ENCODE results near the gene ADAMTSL1. TPM values are rescaled to one million over a fixed set of nuclear protein-coding genes. Genes with fewer than 3 reads are reported as not detected.
A peak's percentile ranks its signal among the peaks of the same experiment; 100 is the strongest.

Gene ADAMTSL1
- total and polyA plus RNA-seq, 9 donors = 1.2 to 20.0 (median 6.1) TPM

DNA sequence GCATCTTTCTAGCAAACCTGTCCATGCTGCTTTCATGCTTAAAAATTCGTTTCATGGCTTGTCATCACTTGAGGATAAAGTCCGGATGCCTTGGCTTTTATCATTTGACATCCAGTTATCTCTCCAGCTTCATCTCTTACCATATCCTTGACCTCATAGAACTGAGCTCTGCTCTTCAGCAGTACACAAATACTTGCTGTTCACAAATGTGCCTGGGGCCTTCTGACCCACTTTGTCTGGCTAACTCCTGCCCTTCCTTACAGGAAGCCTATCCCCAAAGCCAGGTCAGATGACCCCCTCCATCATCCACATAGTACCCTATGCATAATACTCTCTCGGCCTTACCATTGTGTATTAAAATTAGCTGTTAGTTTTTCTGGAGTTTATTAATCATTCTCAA, 310.0 kb downstream of the ADAMTSL1 start:
- Histone ChIP-seq H3K4me3 (no peak overlapping the region), H3K27ac (no peak overlapping the region), H3K27me3 (no peaks in the 10 kb centered on the region), H3K9me3 (no peaks in the 10 kb centered on the region), H3K4me1 (ENCODE audit: insufficient read depth) (peaks cover 10% of the 10 kb centered on the region), H3K36me3 (no peaks in the 10 kb centered on the region)
- intact Hi-C loops (cut with DNase I) = no loop called here
- TF ChIP-seq EP300 (IDR thresholded peaks at IDR 0.05) = no peak
- TF ChIP-seq, protein P1, sequence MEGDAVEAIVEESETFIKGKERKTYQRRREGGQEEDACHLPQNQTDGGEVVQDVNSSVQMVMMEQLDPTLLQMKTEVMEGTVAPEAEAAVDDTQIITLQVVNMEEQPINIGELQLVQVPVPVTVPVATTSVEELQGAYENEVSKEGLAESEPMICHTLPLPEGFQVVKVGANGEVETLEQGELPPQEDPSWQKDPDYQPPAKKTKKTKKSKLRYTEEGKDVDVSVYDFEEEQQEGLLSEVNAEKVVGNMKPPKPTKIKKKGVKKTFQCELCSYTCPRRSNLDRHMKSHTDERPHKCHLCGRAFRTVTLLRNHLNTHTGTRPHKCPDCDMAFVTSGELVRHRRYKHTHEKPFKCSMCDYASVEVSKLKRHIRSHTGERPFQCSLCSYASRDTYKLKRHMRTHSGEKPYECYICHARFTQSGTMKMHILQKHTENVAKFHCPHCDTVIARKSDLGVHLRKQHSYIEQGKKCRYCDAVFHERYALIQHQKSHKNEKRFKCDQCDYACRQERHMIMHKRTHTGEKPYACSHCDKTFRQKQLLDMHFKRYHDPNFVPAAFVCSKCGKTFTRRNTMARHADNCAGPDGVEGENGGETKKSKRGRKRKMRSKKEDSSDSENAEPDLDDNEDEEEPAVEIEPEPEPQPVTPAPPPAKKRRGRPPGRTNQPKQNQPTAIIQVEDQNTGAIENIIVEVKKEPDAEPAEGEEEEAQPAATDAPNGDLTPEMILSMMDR (IDR thresholded peaks at IDR 0.05) = no peak
- TF ChIP-seq POLR2A (IDR thresholded peaks at IDR 0.05) = no peak
- no peak for DNase-seq
- WGBS, 3 donors = 62 to 73% (median 70%) methylated on average over 3 of the region's 3 CpGs

- TF ChIP-seq EP300 (IDR thresholded peaks at IDR 0.05) = no peak
- no peak for TF ChIP-seq POLR2A (IDR thresholded peaks at IDR 0.05)
- TF ChIP-seq, protein P1 (IDR thresholded peaks at IDR 0.05) = no peak
- H3K4me1 ChIP-seq (ENCODE audit: insufficient read depth) = peaks cover 10% of the 10 kb centered on the region
- H3K27me3 ChIP-seq = no peaks in the 10 kb centered on the region
- H3K9me3 ChIP-seq = no peaks in the 10 kb centered on the region
- intact Hi-C loops (cut with DNase I) = no loop called here
- H3K36me3 ChIP-seq = no peaks in the 10 kb centered on the region
- no peak overlapping the region for H3K27ac ChIP-seq
- no peak overlapping the region for H3K4me3 ChIP-seq
- 88 to 95% (median 90%) methylated on average over 2 of the region's 2 CpGs for WGBS, 3 donors
- DNase-seq = no peak
These were observed 311.7 kb downstream of the ADAMTSL1 start for GRCh38 chr9:18785604-18786003.

DNA sequence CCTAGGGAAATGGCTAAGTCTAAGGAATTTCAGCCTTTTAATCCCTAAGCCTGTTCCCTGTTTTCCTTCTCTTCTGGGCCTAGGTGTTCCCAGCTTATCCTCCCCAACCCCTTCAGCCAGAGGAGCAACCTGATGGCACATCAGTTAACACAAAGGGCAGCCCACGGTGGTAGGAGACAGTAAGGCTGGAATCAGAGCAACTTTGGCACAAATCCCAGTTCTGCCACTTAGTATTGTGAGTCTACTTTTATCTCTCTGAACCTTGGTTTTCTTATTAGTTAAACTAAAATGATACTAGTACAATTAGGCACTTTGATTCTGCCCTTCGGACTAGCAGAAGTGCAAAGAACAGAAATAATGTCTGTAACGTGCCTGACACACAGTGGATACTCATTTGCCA, 312.2 kb downstream of the ADAMTSL1 start:
- Histone ChIP-seq H3K9me3 (no peaks in the 10 kb centered on the region), H3K4me3 (no peak overlapping the region), H3K36me3 (no peaks in the 10 kb centered on the region), H3K27me3 (no peaks in the 10 kb centered on the region), H3K27ac (peak overlapping the region in 1 of 2 donors; percentile 17), H3K4me1 (ENCODE audit: insufficient read depth) (peaks cover 10% of the 10 kb centered on the region)
- TF ChIP-seq, protein P1 (IDR thresholded peaks at IDR 0.05) = no peak
- TF ChIP-seq POLR2A (IDR thresholded peaks at IDR 0.05) (no peak), EP300 (IDR thresholded peaks at IDR 0.05) (no peak)
- intact Hi-C loops (cut with DNase I) = no loop called here
- DNase-seq = no peak
- WGBS, 3 donors = 61 to 71% (median 64%) methylated on average over 3 of the region's 3 CpGs

DNA sequence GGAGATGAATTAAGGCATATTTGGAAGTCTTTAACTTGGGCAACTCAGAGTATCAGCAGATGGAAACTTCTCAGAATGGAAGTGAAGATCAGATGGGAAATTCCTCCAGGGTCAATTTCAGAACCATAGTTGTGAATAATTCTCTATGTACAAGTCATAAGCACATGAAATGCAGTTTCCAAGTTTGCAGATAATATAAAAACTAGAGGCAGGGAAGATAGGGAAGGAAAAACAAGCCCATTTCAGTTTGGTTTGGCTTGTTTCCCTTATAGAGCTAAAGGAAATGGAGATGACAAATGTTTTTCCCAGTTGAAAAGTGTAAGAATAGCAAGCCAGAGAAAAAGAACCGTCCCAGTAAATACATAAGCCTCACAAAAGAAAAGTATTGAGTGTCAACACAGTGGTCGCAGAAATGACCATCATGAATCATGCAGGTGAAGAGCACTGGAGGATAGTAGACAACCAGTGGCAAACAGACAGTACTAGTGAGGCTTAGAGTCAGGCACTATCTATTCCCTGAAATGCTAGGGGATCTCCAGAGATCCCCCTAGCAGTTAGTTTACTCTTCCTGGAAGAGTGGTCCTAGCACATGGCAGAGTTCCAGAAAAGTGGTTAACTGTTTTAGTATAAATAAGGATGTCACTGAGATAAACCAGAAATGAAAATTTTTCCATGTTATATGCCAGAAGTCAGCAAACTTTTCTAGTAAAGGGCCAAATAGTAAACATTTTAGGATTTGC, 313.1 kb downstream of the ADAMTSL1 start:
- Histone ChIP-seq H3K36me3 (no peaks in the 10 kb centered on the region), H3K4me3 (no peak overlapping the region), H3K9me3 (no peaks in the 10 kb centered on the region), H3K4me1 (ENCODE audit: insufficient read depth) (peaks cover 10% of the 10 kb centered on the region), H3K27me3 (no peaks in the 10 kb centered on the region), H3K27ac (peak overlapping the region in 1 of 2 donors; percentile 0)
- WGBS, 3 donors = 11 to 21% (median 17%) methylated on average over 2 of the region's 2 CpGs
- intact Hi-C loops (cut with DNase I) = no loop called here
- no peak for TF ChIP-seq EP300 (IDR thresholded peaks at IDR 0.05)
- no peak for TF ChIP-seq POLR2A (IDR thresholded peaks at IDR 0.05)
- no peak for DNase-seq

DNA sequence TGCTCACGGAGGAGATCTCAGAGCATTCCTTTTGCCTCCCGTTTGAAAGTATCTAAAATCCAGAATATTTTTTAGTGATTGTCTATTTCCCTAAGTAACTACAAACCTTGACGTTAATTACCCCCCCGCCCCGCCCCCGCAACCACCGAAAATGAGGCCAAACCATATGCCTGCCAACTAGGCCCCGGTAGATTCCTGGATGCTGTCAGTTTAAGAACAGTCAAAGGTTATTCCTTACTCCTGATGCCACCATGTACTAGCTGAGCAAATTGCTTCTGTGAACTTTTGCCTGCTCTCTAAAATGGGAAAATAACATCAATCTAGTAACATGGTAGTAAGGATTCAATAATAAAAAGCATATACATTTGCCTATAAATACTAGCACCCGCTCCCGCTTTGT, 314.3 kb downstream of the ADAMTSL1 start:
- intact Hi-C loops (cut with DNase I) = no loop called here
- WGBS, 3 donors = 28 to 39% (median 39%) methylated on average over 10 of the region's 10 CpGs

More for the DNA sequence above, 314.3 kb downstream of the ADAMTSL1 start:
- peak in 2 of 5 donors; percentile 22 to 40 for DNase-seq
- H3K9me3 ChIP-seq = no peaks in the 10 kb centered on the region
- H3K36me3 ChIP-seq = no peaks in the 10 kb centered on the region
- no peak overlapping the region for H3K4me3 ChIP-seq
- H3K4me1 ChIP-seq (ENCODE audit: insufficient read depth) = peaks cover 10% of the 10 kb centered on the region
- H3K27me3 ChIP-seq = no peaks in the 10 kb centered on the region
- TF ChIP-seq EP300 (IDR thresholded peaks at IDR 0.05) = no peak
- TF ChIP-seq, protein P1 (IDR thresholded peaks at IDR 0.05) = no peak
- no peak for TF ChIP-seq POLR2A (IDR thresholded peaks at IDR 0.05)
- H3K27ac ChIP-seq = peak overlapping the region in 1 of 2 donors; percentile 14
